Chondrocyte (in vitro differentiated cells): ENCODE data around the gene SND1. TPM values are rescaled to one million over a fixed set of nuclear protein-coding genes. Genes with fewer than 3 reads are reported as not detected.

Experiments
- DNase-seq: peaks from one replicate; pipeline ENCODE4 v3.0.0; 2021; ENCODE audit warnings: mixed read lengths, low spot score
- H3K27ac Mint-ChIP-seq: one replicate; pipeline ENCODE4 v1.8.0; 2021; ENCODE audit warnings: mild to moderate bottlenecking, moderate library complexity, mixed read lengths; ENCODE audit not compliant: unreplicated experiment
- H3K27me3 Mint-ChIP-seq: 2 replicates; pipeline ENCODE4 v1.8.0; 2021; ENCODE audit warnings: low read depth, mixed read lengths
- H3K36me3 Mint-ChIP-seq: 2 replicates; pipeline ENCODE4 v1.8.0; 2021; ENCODE audit warnings: low read depth, mixed read lengths
- H3K4me1 Mint-ChIP-seq: 2 replicates; pipeline ENCODE4 v1.8.0; 2021; ENCODE audit warnings: low read depth, mild to moderate bottlenecking, mixed read lengths
- H3K4me3 Mint-ChIP-seq: one replicate; pipeline ENCODE4 v1.8.0; 2021; ENCODE audit warnings: mild to moderate bottlenecking, moderate library complexity, mixed read lengths; ENCODE audit not compliant: unreplicated experiment
- H3K9me3 Mint-ChIP-seq: 2 replicates; pipeline ENCODE4 v1.8.0; 2021; ENCODE audit warnings: low read depth, mixed read lengths
- CTCF ChIP-seq: fragments of 200-600 bp; sonication (generic); IDR thresholded peaks from 2 replicates; pipeline ENCODE4 v1.5.0; 2021; ENCODE audit warnings: antibody characterized with exemption, mild to moderate bottlenecking, moderate library complexity
- total RNA-seq: library from RNA; stranded (reverse); gene quantifications from 3 replicates; pipeline ENCODE4 v1.2.1, GENCODE V29; 2021

Gene SND1
- total RNA-seq, 1 donor from 2014 or later: 229 TPM

- H3K27ac Mint-ChIP-seq: no peak overlapping the region
- no peak for TF ChIP-seq CTCF
- no peaks in the 10 kb centered on the region for H3K9me3 Mint-ChIP-seq
Observed at GRCh38 chr7:127941476-127942210, 289.6 kb downstream of the SND1 start.

GRCh38 chr7:127943541-127944521 lies 291.8 kb downstream of the SND1 start:
- TF ChIP-seq CTCF: no peak
- Mint-ChIP-seq H3K4me3 (no peak overlapping the region), H3K36me3 (peaks cover 2% of the 10 kb centered on the region), H3K4me1 (peaks cover 38% of the 10 kb centered on the region), H3K9me3 (no peaks in the 10 kb centered on the region), H3K27ac (no peak overlapping the region), H3K27me3 (no peaks in the 10 kb centered on the region)
- DNase-seq: no peak

More at GRCh38 chr7:127941476-127942210, 289.6 kb downstream of the SND1 start:
- H3K27me3 Mint-ChIP-seq: no peaks in the 10 kb centered on the region
- no peak overlapping the region for H3K4me3 Mint-ChIP-seq
- peaks cover 48% of the 10 kb centered on the region for H3K4me1 Mint-ChIP-seq
- H3K36me3 Mint-ChIP-seq: peaks cover 2% of the 10 kb centered on the region
- no peak for DNase-seq

GRCh38 chr7:127946111-127946510 lies 294.1 kb downstream of the SND1 start:
- Mint-ChIP-seq H3K27me3 (no peaks in the 10 kb centered on the region), H3K9me3 (no peaks in the 10 kb centered on the region), H3K4me3 (no peak overlapping the region), H3K36me3 (peaks cover 2% of the 10 kb centered on the region), H3K4me1 (peaks cover 24% of the 10 kb centered on the region), H3K27ac (no peak overlapping the region)
- DNase-seq: no peak
- no peak for TF ChIP-seq CTCF

- Mint-ChIP-seq H3K27ac (peak overlapping the region; percentile 49), H3K36me3 (peaks cover 2% of the 10 kb centered on the region), H3K9me3 (no peaks in the 10 kb centered on the region), H3K4me1 (peaks cover 23% of the 10 kb centered on the region), H3K4me3 (no peak overlapping the region), H3K27me3 (no peaks in the 10 kb centered on the region)
- no peak for TF ChIP-seq CTCF
- DNase-seq: no peak
Observed at GRCh38 chr7:127946847-127947246, 294.9 kb downstream of the SND1 start.

GRCh38 chr7:127948312-127948711 lies 296.3 kb downstream of the SND1 start:
- TF ChIP-seq CTCF: no peak
- no peak overlapping the region for H3K4me3 Mint-ChIP-seq
- peaks cover 24% of the 10 kb centered on the region for H3K4me1 Mint-ChIP-seq
- no peak for DNase-seq
- H3K9me3 Mint-ChIP-seq: no peaks in the 10 kb centered on the region
- H3K27me3 Mint-ChIP-seq: no peaks in the 10 kb centered on the region
- no peak overlapping the region for H3K27ac Mint-ChIP-seq
- peaks cover 4% of the 10 kb centered on the region for H3K36me3 Mint-ChIP-seq
